ACHN (cell line): Measurements from ENCODE around the gene GALNT12.
A peak's percentile ranks its signal among the peaks of the same experiment; 100 is the strongest.

ENCODE experiments used
- DNase-seq: peaks from one replicate; pipeline ENCODE4 v3.0.0-alpha.2; 2015
- in situ Hi-C: cut with HindIII; loops from 2 replicates; pipeline ENCODE4 v1.10.0; 2017; ENCODE audit warnings: low sequenced_read_pairs, low pct_ligation_motif_present, low pct_unique_long_range_greater_than_20kb

GALNT12 gene

GRCh38 chr9:98867429-98868168 is 60.1 kb downstream of the GALNT12 start:
- in situ Hi-C loops = no loop called here
- peak; percentile 54 for DNase-seq

GRCh38 chr9:98869078-98869745 is 61.7 kb downstream of the GALNT12 start:
- DNase-seq = no peak
- in situ Hi-C loops = no loop called here

- DNase-seq = no peak
- in situ Hi-C loops = no loop called here
Measured at GRCh38 chr9:98869866-98870265, 62.4 kb downstream of the GALNT12 start.

- no peak for DNase-seq
- in situ Hi-C loops = no loop called here
Measured at GRCh38 chr9:98870782-98871557, 63.5 kb downstream of the GALNT12 start.

GRCh38 chr9:98871558-98872065 is 64.1 kb downstream of the GALNT12 start:
- in situ Hi-C loops = no loop called here
- DNase-seq = no peak

- no peak for DNase-seq
- in situ Hi-C loops = no loop called here
Measured at GRCh38 chr9:98873526-98873925, 66.1 kb downstream of the GALNT12 start.

GRCh38 chr9:98873951-98874371 is 66.5 kb downstream of the GALNT12 start:
- in situ Hi-C loops = no loop called here
- peak; percentile 65 for DNase-seq

GRCh38 chr9:98874721-98875255 is 67.3 kb downstream of the GALNT12 start:
- no peak for DNase-seq
- in situ Hi-C loops = no loop called here

GRCh38 chr9:98875536-98875935 is 68.1 kb downstream of the GALNT12 start:
- no peak for DNase-seq
- in situ Hi-C loops = no loop called here

- in situ Hi-C loops = no loop called here
- no peak for DNase-seq
Measured at GRCh38 chr9:98877311-98877710, 69.8 kb downstream of the GALNT12 start.

- no peak for DNase-seq
- in situ Hi-C loops = no loop called here
Measured at GRCh38 chr9:98879094-98879962, 71.9 kb downstream of the GALNT12 start.

GRCh38 chr9:98879963-98880310 is 72.5 kb downstream of the GALNT12 start:
- in situ Hi-C loops = no loop called here
- no peak for DNase-seq

- in situ Hi-C loops = no loop called here
Measured at GRCh38 chr9:98880311-98881015, 73.0 kb downstream of the GALNT12 start.

GRCh38 chr9:98881356-98881755 is 73.9 kb downstream of the GALNT12 start:
- in situ Hi-C loops = no loop called here
- DNase-seq = no peak

More at GRCh38 chr9:98880311-98881015, 73.0 kb downstream of the GALNT12 start:
- DNase-seq = no peak

GRCh38 chr9:98881836-98882568 is 74.5 kb downstream of the GALNT12 start:
- in situ Hi-C loops = no loop called here
- DNase-seq = no peak

GRCh38 chr9:98882569-98882923 is 75.1 kb downstream of the GALNT12 start:
- in situ Hi-C loops = no loop called here
- no peak for DNase-seq

GRCh38 chr9:98883276-98883675 is 75.8 kb downstream of the GALNT12 start:
- in situ Hi-C loops = no loop called here
- no peak for DNase-seq
